ENCODE data around the gene NQO2. TPM values are rescaled to one million over a fixed set of nuclear protein-coding genes. Genes with fewer than 3 reads are reported as not detected.

The NQO2 gene
- total and polyA plus RNA-seq, 10 of the 15 experiments (the other 5 are each of a cell fraction or from before 2014, with no cell fraction given): 0.55 to 2.6 (median 0.80) TPM

DNA sequence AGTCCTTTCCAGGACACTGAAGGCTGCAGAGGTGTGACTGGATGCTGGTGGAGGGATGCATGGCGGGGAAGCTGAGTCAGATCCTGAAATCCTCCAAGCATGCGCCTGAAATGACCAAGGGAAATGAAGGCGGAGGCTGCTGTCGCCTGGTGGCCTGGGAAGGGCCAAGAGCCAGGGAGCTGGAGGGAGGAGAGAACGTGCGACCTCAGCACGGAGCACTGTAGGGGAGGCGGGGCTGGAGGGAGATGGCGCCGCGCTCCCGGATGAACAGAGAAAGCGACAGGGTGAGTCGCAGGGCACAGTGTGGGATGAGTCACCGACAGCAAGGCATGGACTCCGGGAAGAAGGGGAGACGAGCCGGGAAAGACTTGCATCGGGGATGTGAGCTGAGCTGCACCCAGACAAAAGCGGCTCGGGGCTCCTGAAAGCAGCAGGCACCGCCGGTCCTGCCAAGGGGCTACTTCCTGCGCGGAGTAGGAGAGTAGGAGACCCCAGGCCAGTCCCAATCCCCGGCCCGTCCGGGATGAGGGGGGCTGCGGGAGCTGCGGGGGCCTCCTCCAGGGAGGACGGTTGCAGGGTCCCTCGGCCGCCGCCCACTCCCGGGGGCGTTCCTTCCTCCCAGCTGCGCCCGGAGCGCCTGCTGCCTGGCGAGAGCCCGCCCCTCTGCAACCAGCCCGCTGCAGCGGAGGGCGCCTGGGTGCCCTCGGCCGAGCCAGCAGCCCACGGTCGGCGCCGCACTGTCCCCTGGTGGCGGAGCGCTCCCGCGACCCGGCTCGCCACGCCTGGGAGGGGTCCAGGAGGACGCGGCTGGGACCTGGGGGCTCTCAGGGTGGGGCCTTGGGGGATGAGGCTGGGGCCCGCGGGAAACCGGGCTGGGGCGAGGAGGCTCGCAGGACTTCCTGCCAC lies 11.0 kb upstream of the NQO2 start (continued):
- TF ChIP-seq, protein P1, sequence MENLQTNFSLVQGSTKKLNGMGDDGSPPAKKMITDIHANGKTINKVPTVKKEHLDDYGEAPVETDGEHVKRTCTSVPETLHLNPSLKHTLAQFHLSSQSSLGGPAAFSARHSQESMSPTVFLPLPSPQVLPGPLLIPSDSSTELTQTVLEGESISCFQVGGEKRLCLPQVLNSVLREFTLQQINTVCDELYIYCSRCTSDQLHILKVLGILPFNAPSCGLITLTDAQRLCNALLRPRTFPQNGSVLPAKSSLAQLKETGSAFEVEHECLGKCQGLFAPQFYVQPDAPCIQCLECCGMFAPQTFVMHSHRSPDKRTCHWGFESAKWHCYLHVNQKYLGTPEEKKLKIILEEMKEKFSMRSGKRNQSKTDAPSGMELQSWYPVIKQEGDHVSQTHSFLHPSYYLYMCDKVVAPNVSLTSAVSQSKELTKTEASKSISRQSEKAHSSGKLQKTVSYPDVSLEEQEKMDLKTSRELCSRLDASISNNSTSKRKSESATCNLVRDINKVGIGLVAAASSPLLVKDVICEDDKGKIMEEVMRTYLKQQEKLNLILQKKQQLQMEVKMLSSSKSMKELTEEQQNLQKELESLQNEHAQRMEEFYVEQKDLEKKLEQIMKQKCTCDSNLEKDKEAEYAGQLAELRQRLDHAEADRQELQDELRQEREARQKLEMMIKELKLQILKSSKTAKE (IDR thresholded peaks at IDR 0.05; ENCODE audit: low read depth, poor library complexity, severe bottlenecking): no peak
- peak; percentile 24 to 42; a peak in 2 of 4 replicates for TF ChIP-seq BHLHE40 (IDR thresholded peaks at IDR 0.05; ENCODE audit: borderline replicate concordance in 1 of 2, low read depth in 2 of 2, low read length in 1 of 2)
- TF ChIP-seq SMC3 (IDR thresholded peaks at IDR 0.05; ENCODE audit: borderline replicate concordance, low read length): peak; percentile 58

DNA sequence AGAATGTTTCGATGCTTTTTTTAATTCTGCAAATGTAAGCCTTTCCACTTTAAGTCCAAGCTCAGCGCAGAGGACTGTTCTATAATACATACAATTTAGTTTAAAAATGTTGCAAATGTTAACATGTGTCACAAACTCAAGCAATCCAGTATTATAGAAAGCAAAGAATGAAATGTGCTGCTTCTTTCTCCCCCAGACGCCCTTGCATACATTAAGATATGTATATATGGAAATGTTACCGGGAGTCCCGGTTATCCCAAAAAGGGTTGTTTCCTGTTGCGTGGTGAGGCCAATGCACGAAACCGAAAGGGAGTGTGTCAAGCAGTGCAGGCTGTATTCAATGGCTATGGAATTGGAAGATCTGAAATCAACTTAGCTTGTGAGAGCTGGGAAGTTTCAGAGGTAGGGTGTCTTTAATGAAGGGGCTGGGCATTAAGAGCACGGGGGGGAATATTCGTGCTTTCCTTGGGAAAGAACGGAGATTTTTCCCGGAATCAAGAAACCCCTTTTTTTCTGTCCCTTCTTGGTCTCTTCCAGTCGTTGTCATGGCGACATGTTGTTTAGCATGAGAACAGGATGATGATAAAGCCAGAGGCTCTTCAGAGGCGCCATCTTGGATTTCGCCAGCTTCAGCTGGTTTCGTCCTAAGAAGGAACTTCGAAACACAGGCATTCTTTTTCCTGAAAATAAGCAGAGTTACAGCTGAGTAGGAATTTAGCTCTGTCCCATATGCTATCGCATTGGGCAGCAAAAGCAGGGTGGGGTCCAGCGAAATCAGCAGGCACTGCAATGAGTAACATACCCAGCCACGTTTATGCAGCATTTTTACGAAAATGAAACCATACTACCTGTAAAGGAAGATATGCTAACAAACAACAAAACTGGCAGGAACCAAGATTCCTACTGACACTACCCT lies 10.1 kb upstream of the NQO2 start:
- in situ Hi-C loops (cut with MboI): loop anchor here (5.0 kb wide), 2 partner anchors 147 to 258 kb away; partner anchors contain the start of gene SERPINB1
- peak; percentile 92 for FAIRE-seq
- ChIA-PET POLR2A (interaction anchor here (0.9 to 2.5 kb wide), 13 partner anchors 11 to 224 kb away, joined by 3 to 20 read pairs (median 4); partner anchors contain the start of genes RIPK1 and SERPINB1), SMC1A (ENCODE audit: uncharacterized antibody, unreplicated experiment) (interaction anchor here (0.7 to 6.3 kb wide), 23 partner anchors 10 to 271 kb away, joined by 3 to 56 read pairs (median 5); partner anchors contain the start of genes NQO2 and RIPK1), CTCF (interaction anchor here (0.6 to 6.7 kb wide), 25 partner anchors 11 to 740 kb away, joined by 3 to 62 read pairs (median 5); partner anchors contain the start of genes NQO2, RIPK1 and SERPINB1), RAD21 (ENCODE audit: unreplicated experiment) (interaction anchor here (0.5 to 5.6 kb wide), 18 partner anchors 10 to 221 kb away, joined by 3 to 46 read pairs (median 5); partner anchors contain the start of genes NQO2, RIPK1 and SERPINB1)
- Histone ChIP-seq H4K20me1 (ENCODE audit: control insufficient read depth, insufficient read depth) (no peaks in the 10 kb centered on the region), H3K79me2 (ENCODE audit: control insufficient read depth, insufficient read depth, low read length) (no peaks in the 10 kb centered on the region), H3K9me3 (replicated peaks; ENCODE audit: control insufficient read depth, insufficient read depth, low read length) (no peaks in the 10 kb centered on the region; the same call in 2 of the 3 replicates), H3K27me3 (replicated peaks in 1 of 2; ENCODE audit: control insufficient read depth in 2 of 2, insufficient read depth in 2 of 2, low read length in 1 of 2) (peaks cover 0 to 2% of the 10 kb centered on the region in 2 experiments; a peak in 1 of 4 replicates), H3K36me3 (ENCODE audit: control insufficient read depth in 2 of 2, insufficient read depth in 2 of 2, low read length in 1 of 2) (no peaks in the 10 kb centered on the region), H3K27ac (ENCODE audit: control insufficient read depth, insufficient read depth) (peak overlapping the region; percentile 79), H2AFZ (ENCODE audit: control insufficient read depth, low read depth, low read length) (peak overlapping the region; percentile 97), H3K9ac (ENCODE audit: control insufficient read depth, insufficient read depth, low read length) (peak overlapping the region; percentile 83), H3K4me3 (peak overlapping the region; percentile 71), H3K4me2 (ENCODE audit: control insufficient read depth, insufficient read depth) (peak overlapping the region; percentile 89), H3K4me1 (ENCODE audit: control insufficient read depth, insufficient read depth, low read length) (peaks cover 13% of the 10 kb centered on the region)
- intact Hi-C loops (cut with micrococcal nuclease; ENCODE audit: unreplicated experiment): loop anchor here (1.0 to 2.0 kb wide), 5 partner anchors 37 to 251 kb away; no protein-coding TSS in a partner anchor
- peak; percentile 89 for ATAC-seq
- WGBS (ENCODE audit: insufficient coverage, insufficient replicate concordance, low lambda C conversion rate, missing lambda C conversion rate): under 1% methylated on average over 22 of the region's 22 CpGs
- DNase-seq (ENCODE audit: low read depth, low spot score): peak; percentile 83
- no TSS peak for BruUV-seq (replicated peaks)
- TF ChIP-seq WRNIP1 (IDR thresholded peaks at IDR 0.05; ENCODE audit: borderline replicate concordance, low read depth, low read length) (peak; percentile 87; the same call in 1 of the 2 replicates), FOXK2 (IDR thresholded peaks at IDR 0.05) (peak; percentile 97), TARDBP (IDR thresholded peaks at IDR 0.05; ENCODE audit: borderline replicate concordance) (no peak), SMAD1 (IDR thresholded peaks at IDR 0.05; ENCODE audit: low read depth, partially characterized antibody) (peak; percentile 74), KLF5 (IDR thresholded peaks at IDR 0.05; ENCODE audit: partially characterized antibody) (peak; percentile 98), SMAD5 (IDR thresholded peaks at IDR 0.05; ENCODE audit: low read depth) (no peak), KDM1A (IDR thresholded peaks at IDR 0.05; ENCODE audit: borderline replicate concordance) (no peak), HDGF (IDR thresholded peaks at IDR 0.05) (no peak)
- TF ChIP-seq, protein P2, sequence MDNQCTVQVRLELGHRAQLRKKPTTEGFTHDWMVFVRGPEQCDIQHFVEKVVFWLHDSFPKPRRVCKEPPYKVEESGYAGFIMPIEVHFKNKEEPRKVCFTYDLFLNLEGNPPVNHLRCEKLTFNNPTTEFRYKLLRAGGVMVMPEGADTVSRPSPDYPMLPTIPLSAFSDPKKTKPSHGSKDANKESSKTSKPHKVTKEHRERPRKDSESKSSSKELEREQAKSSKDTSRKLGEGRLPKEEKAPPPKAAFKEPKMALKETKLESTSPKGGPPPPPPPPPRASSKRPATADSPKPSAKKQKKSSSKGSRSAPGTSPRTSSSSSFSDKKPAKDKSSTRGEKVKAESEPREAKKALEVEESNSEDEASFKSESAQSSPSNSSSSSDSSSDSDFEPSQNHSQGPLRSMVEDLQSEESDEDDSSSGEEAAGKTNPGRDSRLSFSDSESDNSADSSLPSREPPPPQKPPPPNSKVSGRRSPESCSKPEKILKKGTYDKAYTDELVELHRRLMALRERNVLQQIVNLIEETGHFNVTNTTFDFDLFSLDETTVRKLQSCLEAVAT (IDR thresholded peaks at IDR 0.05): 0 out of 2 replicates have a peak, but pooled peaks have one; percentile 73
- TF ChIP-seq, protein P3, sequence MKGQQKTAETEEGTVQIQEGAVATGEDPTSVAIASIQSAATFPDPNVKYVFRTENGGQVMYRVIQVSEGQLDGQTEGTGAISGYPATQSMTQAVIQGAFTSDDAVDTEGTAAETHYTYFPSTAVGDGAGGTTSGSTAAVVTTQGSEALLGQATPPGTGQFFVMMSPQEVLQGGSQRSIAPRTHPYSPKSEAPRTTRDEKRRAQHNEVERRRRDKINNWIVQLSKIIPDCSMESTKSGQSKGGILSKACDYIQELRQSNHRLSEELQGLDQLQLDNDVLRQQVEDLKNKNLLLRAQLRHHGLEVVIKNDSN (IDR thresholded peaks at IDR 0.05; ENCODE audit: borderline replicate concordance, extremely low read length, insufficient read depth, low read depth, low read length): no peak
